K562 (cell line): ENCODE data around the gene DUS1L.

ENCODE experiments used
- CREM ChIP-seq: IDR thresholded peaks from 2 replicates; pipeline ENCODE4 v1.6.1; 2014; ENCODE audit warnings: antibody characterized with exemption, low read depth
- FOXK1 ChIP-seq: sonication (generic); formaldehyde crosslinking; IDR thresholded peaks from 2 replicates; pipeline ENCODE4 v1.8.0; 2022; ENCODE audit warnings: missing genetic modification reagents, mild to moderate bottlenecking, borderline replicate concordance
- GTF2E2 ChIP-seq: fragments of 200-800 bp; sonication (Bioruptor generic); IDR thresholded peaks from 2 replicates; pipeline ENCODE4 v1.6.1; 2016; ENCODE audit warnings: missing genetic modification characterization, missing compliant biosample characterization
- PBX2 ChIP-seq, 2 experiments: IDR thresholded peaks in 1 of 2; conservative IDR thresholded peaks in 1 of 2; 2 replicates each; pipeline ENCODE4 v1.6.1; 2016; ENCODE audit warnings: low read depth in 2 of 2, mild to moderate bottlenecking in 1 of 2, missing compliant biosample characterization in 1 of 2, missing genetic modification characterization in 1 of 2, moderate library complexity in 1 of 2
- PHB2 ChIP-seq: fragments of 450-650 bp; IDR thresholded peaks from 2 replicates; pipeline ENCODE4 v1.6.1; 2017; ENCODE audit warnings: low read depth
- SRSF1 ChIP-seq: fragments of 200-400 bp; formaldehyde crosslinking; IDR thresholded peaks from 2 replicates; pipeline ENCODE4 v1.6.1; 2017; ENCODE audit warnings: mild to moderate bottlenecking, low read depth, low read length, moderate library complexity
- TEAD1 ChIP-seq, 2 experiments: fragments of 450-650 bp in 1 of 2; sonication (generic) in 1 of 2; formaldehyde crosslinking; IDR thresholded peaks; 2 replicates each; pipeline versions ENCODE4 v1.4.0 to v1.8.0; 2020 to 2022; ENCODE audit warnings: mild to moderate bottlenecking in 2 of 2, missing genetic modification reagents in 1 of 2
- TF ChIP-seq, protein P1 (sequence below): fragments of 450-650 bp; IDR thresholded peaks from 2 replicates; pipeline ENCODE4 v1.6.1; 2017; ENCODE audit warnings: mild to moderate bottlenecking, moderate library complexity
- TF ChIP-seq, protein P2 (sequence below): sonication (generic); formaldehyde crosslinking; IDR thresholded peaks from 2 replicates; pipeline ENCODE4 v1.8.0; 2022; ENCODE audit warnings: mild to moderate bottlenecking, low read depth, missing genetic modification reagents

DNA sequence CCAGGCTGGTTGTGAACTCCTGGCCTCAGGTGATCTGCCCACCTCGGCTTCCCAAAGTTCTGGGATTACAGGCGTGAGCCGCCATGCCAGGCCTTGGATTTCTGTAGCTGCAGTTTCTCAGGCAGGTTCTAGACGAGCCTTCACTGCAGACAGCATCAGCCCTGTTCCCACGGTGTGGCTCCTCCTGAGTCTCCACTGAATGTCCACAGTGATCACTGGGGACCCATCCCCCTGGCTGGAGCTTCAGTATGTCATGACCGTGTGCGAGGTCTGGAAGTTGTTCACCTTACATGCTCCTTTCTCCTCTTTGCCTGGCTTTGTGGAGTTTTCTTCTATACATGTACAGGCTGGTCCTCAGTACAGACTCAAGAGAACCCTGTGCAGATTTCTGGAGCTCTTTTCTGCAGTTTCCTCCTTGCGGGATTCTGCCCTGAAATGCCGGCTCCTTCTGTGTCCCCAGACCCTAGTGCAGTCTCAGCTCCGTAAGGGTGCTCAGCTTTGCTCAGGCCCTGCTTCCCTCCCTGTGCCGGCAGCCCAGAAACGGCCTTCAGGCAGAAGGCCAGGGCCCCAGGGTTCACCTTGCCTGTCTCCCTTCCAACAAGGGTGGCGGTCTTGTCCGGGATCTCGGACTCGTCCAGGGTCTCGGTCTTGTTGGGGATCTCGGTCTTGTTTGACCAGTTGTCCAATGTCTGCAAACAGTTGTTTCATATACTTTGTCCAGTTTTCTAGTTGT, 46.7 kb upstream of the DUS1L start:
- TF ChIP-seq PBX2 (CRISPR knock-in tag; IDR thresholded peaks at IDR 0.05; ENCODE audit: low read depth) (no peak), PBX2 (tag; conservative IDR thresholded peaks at IDR 0.05; ENCODE audit: low read depth) (no peak), PHB2 (no peak), FOXK1 (CRISPR knock-in tag) (no peak), CREM (no peak), TEAD1 (CRISPR knock-in tag; IDR thresholded peaks at IDR 0.05) (no peak), GTF2E2 (tag) (no peak), SRSF1 (no peak)
- TF ChIP-seq, protein P1, sequence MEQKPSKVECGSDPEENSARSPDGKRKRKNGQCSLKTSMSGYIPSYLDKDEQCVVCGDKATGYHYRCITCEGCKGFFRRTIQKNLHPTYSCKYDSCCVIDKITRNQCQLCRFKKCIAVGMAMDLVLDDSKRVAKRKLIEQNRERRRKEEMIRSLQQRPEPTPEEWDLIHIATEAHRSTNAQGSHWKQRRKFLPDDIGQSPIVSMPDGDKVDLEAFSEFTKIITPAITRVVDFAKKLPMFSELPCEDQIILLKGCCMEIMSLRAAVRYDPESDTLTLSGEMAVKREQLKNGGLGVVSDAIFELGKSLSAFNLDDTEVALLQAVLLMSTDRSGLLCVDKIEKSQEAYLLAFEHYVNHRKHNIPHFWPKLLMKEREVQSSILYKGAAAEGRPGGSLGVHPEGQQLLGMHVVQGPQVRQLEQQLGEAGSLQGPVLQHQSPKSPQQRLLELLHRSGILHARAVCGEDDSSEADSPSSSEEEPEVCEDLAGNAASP, result no peak
- TF ChIP-seq, protein P2, sequence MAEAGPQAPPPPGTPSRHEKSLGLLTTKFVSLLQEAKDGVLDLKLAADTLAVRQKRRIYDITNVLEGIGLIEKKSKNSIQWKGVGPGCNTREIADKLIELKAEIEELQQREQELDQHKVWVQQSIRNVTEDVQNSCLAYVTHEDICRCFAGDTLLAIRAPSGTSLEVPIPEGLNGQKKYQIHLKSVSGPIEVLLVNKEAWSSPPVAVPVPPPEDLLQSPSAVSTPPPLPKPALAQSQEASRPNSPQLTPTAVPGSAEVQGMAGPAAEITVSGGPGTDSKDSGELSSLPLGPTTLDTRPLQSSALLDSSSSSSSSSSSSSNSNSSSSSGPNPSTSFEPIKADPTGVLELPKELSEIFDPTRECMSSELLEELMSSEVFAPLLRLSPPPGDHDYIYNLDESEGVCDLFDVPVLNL (CRISPR knock-in tag), result no peak
